Astrocyte (in vitro differentiated cells and primary cell): Measurements from ENCODE around the gene VENTX.

Experiments used
- CTCF ChIP-seq: IDR thresholded peaks from 2 replicates; pipeline ENCODE4 v1.5.1; 2011; ENCODE audit warnings: low read depth, mild to moderate bottlenecking, inconsistent platforms, low read length, moderate library complexity; ENCODE audit not compliant: insufficient read depth
- EZH2 ChIP-seq: IDR thresholded peaks from 2 replicates; pipeline ENCODE4 v1.6.1; 2012; ENCODE audit warnings: mild to moderate bottlenecking, low read length, inconsistent platforms; ENCODE audit not compliant: insufficient read depth

- TF ChIP-seq CTCF = no peak
- TF ChIP-seq EZH2 = no peak
Observed at GRCh38 chr10:133274751-133275683, 37.4 kb downstream of the VENTX start.
